H1 (cell line): ENCODE results near the gene RPP25L. TPM values are rescaled to one million over a fixed set of nuclear protein-coding genes. Genes with fewer than 3 reads are reported as not detected.

Experiments used
- CTCF ChIA-PET: fragments of 300-600 bp; sonication (Branson Sonifier 250); formaldehyde crosslinking; loops from one replicate; lab custom pipeline; 2021; ENCODE audit not compliant: partially characterized antibody; lab: Charles Lee
- POLR2A ChIA-PET: fragments of 300-600 bp; sonication (Branson Sonifier 250); formaldehyde crosslinking; loops from one replicate; lab custom pipeline; 2021; ENCODE audit warnings: inconsistent platforms; ENCODE audit not compliant: partially characterized antibody; lab: Charles Lee
- DNase-seq, 2 experiments: peaks; one replicate each; pipeline versions ENCODE4 v3.0.0 to v3.0.0-alpha.2; 2010 to 2022; ENCODE audit warnings: low spot score in 2 of 2, low read depth in 1 of 2, mixed read lengths in 1 of 2
- FAIRE-seq: peaks from 2 replicates; lab custom pipeline; 2011; peaks lifted over from hg19 to GRCh38; lab: Jason Lieb, UNC
- H2AFZ ChIP-seq: 2 replicates; pipeline ENCODE4 v1.8.1; 2012; ENCODE audit warnings: low read length, inconsistent platforms
- H2AK5ac ChIP-seq: 2 replicates; pipeline ENCODE4 v1.6.1; 2013; ENCODE audit warnings: low read depth, low read length
- H2BK120ac ChIP-seq: replicated peaks from 2 replicates; pipeline ENCODE3; 2013; ENCODE audit warnings: low read depth, low read length, inconsistent platforms
- H2BK12ac ChIP-seq: 2 replicates; pipeline ENCODE4 v1.6.1; 2013; ENCODE audit warnings: low read depth, low read length
- H2BK15ac ChIP-seq: 2 replicates; pipeline ENCODE4 v1.6.1; 2013; ENCODE audit warnings: low read length
- H2BK20ac ChIP-seq: 2 replicates; pipeline ENCODE4 v1.6.1; 2013; ENCODE audit warnings: low read length
- H2BK5ac ChIP-seq: 2 replicates; pipeline ENCODE4 v1.6.1; 2013; ENCODE audit warnings: low read depth, low read length
- H3K14ac ChIP-seq: 2 replicates; pipeline ENCODE4 v1.6.1; 2013; ENCODE audit warnings: inconsistent platforms; ENCODE audit not compliant: insufficient read length
- H3K18ac ChIP-seq: 2 replicates; pipeline ENCODE4 v1.6.1; 2013; ENCODE audit warnings: low read length; ENCODE audit errors: extremely low read depth
- H3K23ac ChIP-seq: 2 replicates; pipeline ENCODE4 v1.6.1; 2013; ENCODE audit warnings: inconsistent platforms; ENCODE audit not compliant: insufficient read length
- H3K23me2 ChIP-seq: 2 replicates; pipeline ENCODE4 v1.6.1; 2013; ENCODE audit warnings: low read depth, low read length
- H3K27ac ChIP-seq: 2 replicates; pipeline ENCODE4 v1.6.1; 2011; ENCODE audit warnings: low read depth, low read length, inconsistent platforms
- H3K27me3 ChIP-seq, 4 experiments: replicated peaks in 1 of 4; 1 replicate in 1 of 4; 2 replicates in 3 of 4; pipeline versions ENCODE4 v1.6.1 to v1.8.1; 2011 to 2013; ENCODE audit warnings: low read length in 3 of 4, mild to moderate bottlenecking in 3 of 4, inconsistent platforms in 2 of 4, mixed read lengths in 2 of 4, moderate library complexity in 1 of 4; ENCODE audit not compliant: control insufficient read depth in 3 of 4, insufficient read depth in 3 of 4; ENCODE audit errors: extremely low read depth in 1 of 4
- H3K36me3 ChIP-seq, 4 experiments: 2 replicates each; pipeline versions ENCODE4 v1.6.1 to v1.8.1; 2011 to 2013; ENCODE audit warnings: mild to moderate bottlenecking in 4 of 4, low read length in 3 of 4, moderate library complexity in 2 of 4, control low read depth in 1 of 4, inconsistent platforms in 1 of 4; ENCODE audit not compliant: insufficient read depth in 4 of 4, control insufficient read depth in 2 of 4
- H3K4ac ChIP-seq: replicated peaks from 2 replicates; pipeline ENCODE3; 2013; ENCODE audit warnings: low read length, low read depth, mixed read lengths, inconsistent platforms; ENCODE audit not compliant: insufficient read length
- H3K4me1 ChIP-seq, 4 experiments: replicated peaks in 1 of 4; 1 replicate in 1 of 4; 2 replicates in 3 of 4; pipeline versions ENCODE4 v1.6.1 to v1.8.1; 2011 to 2013; ENCODE audit warnings: low read length in 3 of 4, inconsistent platforms in 2 of 4, mixed read lengths in 1 of 4; ENCODE audit not compliant: insufficient read depth in 4 of 4, control insufficient read depth in 3 of 4
- H3K4me2 ChIP-seq, 2 experiments: 2 replicates each; pipeline versions ENCODE4 v1.6.1 to v1.8.1; 2011 to 2013; ENCODE audit warnings: low read depth in 2 of 2, low read length in 2 of 2, control low read depth in 1 of 2, inconsistent platforms in 1 of 2, mild to moderate bottlenecking in 1 of 2; ENCODE audit not compliant: insufficient read depth in 1 of 2
- H3K4me3 ChIP-seq, 4 experiments: fragments of 200-600, 300-600 bp in 1 of 4; sonication (generic), shearing (Covaris generic), sonication (Bioruptor Twin) in 1 of 4; 2 replicates each; pipeline versions ENCODE4 v1.5.1 to v1.8.1; 2011 to 2016; ENCODE audit warnings: low read length in 4 of 4, low read depth in 3 of 4, control low read depth in 2 of 4, inconsistent platforms in 2 of 4, mild to moderate bottlenecking in 2 of 4, mixed read lengths in 1 of 4, moderate library complexity in 1 of 4; ENCODE audit not compliant: insufficient read depth in 2 of 4; ENCODE audit errors: extremely low read depth in 1 of 4
- H3K56ac ChIP-seq: replicated peaks from 2 replicates; pipeline ENCODE3; 2013; ENCODE audit warnings: low read depth, mild to moderate bottlenecking, mixed read lengths, low read length, inconsistent platforms; ENCODE audit not compliant: insufficient read length
- H3K79me1 ChIP-seq: 2 replicates; pipeline ENCODE4 v1.6.1; 2013; ENCODE audit warnings: low read depth, low read length, control low read depth
- H3K79me2 ChIP-seq, 2 experiments: 2 replicates each; pipeline versions ENCODE4 v1.6.1 to v1.8.1; 2012 to 2013; ENCODE audit warnings: low read length in 2 of 2, mild to moderate bottlenecking in 2 of 2, inconsistent platforms in 1 of 2; ENCODE audit not compliant: insufficient read depth in 2 of 2, control insufficient read depth in 1 of 2
- H3K9ac ChIP-seq, 4 experiments: replicated peaks in 1 of 4; 1 replicate in 1 of 4; 2 replicates in 3 of 4; pipeline versions ENCODE4 v1.6.1 to v1.8.1; 2011 to 2013; ENCODE audit warnings: low read depth in 3 of 4, low read length in 3 of 4, control low read depth in 2 of 4, mild to moderate bottlenecking in 2 of 4, moderate library complexity in 2 of 4, inconsistent platforms in 1 of 4; ENCODE audit errors: extremely low read depth in 1 of 4
- H3K9me3 ChIP-seq, 2 experiments: 2 replicates each; pipeline versions ENCODE4 v1.6.1 to v1.8.1; 2012 to 2013; ENCODE audit warnings: mild to moderate bottlenecking in 2 of 2, moderate library complexity in 2 of 2, control low read depth in 1 of 2, inconsistent platforms in 1 of 2, low read depth in 1 of 2, low read length in 1 of 2, mixed read lengths in 1 of 2; ENCODE audit not compliant: insufficient read depth in 2 of 2
- H4K20me1 ChIP-seq, 2 experiments: replicated peaks in 1 of 2; 2 replicates each; pipeline versions ENCODE3 to v1.8.1; 2011 to 2013; ENCODE audit warnings: inconsistent platforms in 2 of 2, low read length in 2 of 2, mild to moderate bottlenecking in 1 of 2; ENCODE audit not compliant: insufficient read depth in 2 of 2, control insufficient read depth in 1 of 2
- H4K5ac ChIP-seq: 2 replicates; pipeline ENCODE4 v1.6.1; 2013; ENCODE audit warnings: low read length, low read depth, mixed read lengths, inconsistent platforms; ENCODE audit not compliant: insufficient read length
- H4K8ac ChIP-seq: 2 replicates; pipeline ENCODE4 v1.8.0; 2013; ENCODE audit warnings: mild to moderate bottlenecking, moderate library complexity, low read length, inconsistent platforms; ENCODE audit not compliant: insufficient read depth; ENCODE audit errors: extremely low read depth
- H4K91ac ChIP-seq: replicated peaks from 2 replicates; pipeline ENCODE3; 2013; ENCODE audit warnings: low read length, mixed read lengths, inconsistent platforms; ENCODE audit not compliant: insufficient read length
- CEBPB ChIP-seq: IDR thresholded peaks from 2 replicates; pipeline ENCODE4 v1.6.1; 2012; ENCODE audit warnings: low read depth, low read length
- CREB1 ChIP-seq: IDR thresholded peaks from 2 replicates; pipeline ENCODE4 v1.6.1; 2012; ENCODE audit warnings: inconsistent platforms
- EZH2 ChIP-seq: fragments of 200-600 bp; sonication (generic); IDR thresholded peaks from 2 replicates; pipeline ENCODE4 v1.7.1; 2012; ENCODE audit warnings: low read depth, mild to moderate bottlenecking, moderate library complexity, low read length, inconsistent platforms; ENCODE audit not compliant: severe bottlenecking
- JUN ChIP-seq: IDR thresholded peaks from 2 replicates; pipeline ENCODE4 v1.6.1; 2011; ENCODE audit warnings: low read depth, mild to moderate bottlenecking, improper control_type of control experiment, low read length
- PHF8 ChIP-seq: fragments of 200-600 bp; sonication (generic); conservative IDR thresholded peaks from 2 replicates; pipeline ENCODE4 v1.7.1; 2012; ENCODE audit warnings: low read depth, mild to moderate bottlenecking, inconsistent platforms, low read length, moderate library complexity
- RBBP5 ChIP-seq: IDR thresholded peaks from 2 replicates; pipeline ENCODE4 v1.7.1; 2012; ENCODE audit warnings: low read depth, mild to moderate bottlenecking, inconsistent platforms, low read length, moderate library complexity, borderline replicate concordance
- RXRA ChIP-seq: IDR thresholded peaks from 2 replicates; pipeline ENCODE4 v1.6.1; 2011; ENCODE audit warnings: low read depth, mild to moderate bottlenecking, low read length, moderate library complexity; ENCODE audit not compliant: insufficient read depth
- SIRT6 ChIP-seq: IDR thresholded peaks from one replicate; pipeline ENCODE4 v1.7.1; 2012; ENCODE audit warnings: low read length, inconsistent platforms
- TAF1 ChIP-seq: IDR thresholded peaks from 2 replicates; pipeline ENCODE4 v1.6.1; 2011; ENCODE audit warnings: mild to moderate bottlenecking, low read depth, low read length
- TBP ChIP-seq: IDR thresholded peaks from 2 replicates; pipeline ENCODE4 v1.6.1; 2011; ENCODE audit warnings: low read depth, low read length, improper control_type of control experiment
- TCF12 ChIP-seq: IDR thresholded peaks from 2 replicates; pipeline ENCODE4 v1.6.1; 2011; ENCODE audit warnings: low read depth, mild to moderate bottlenecking, low read length
- whole genome bisulfite sequencing, 2 experiments: shearing (Covaris generic) in 1 of 2; methylation state at CpG; one replicate each; pipeline versions ENCODE4 v1.1.6 to v1.1.7; 2013 to 2015; ENCODE audit warnings: low lambda C conversion rate in 2 of 2, mixed read lengths in 2 of 2, inconsistent platforms in 1 of 2, low coverage in 1 of 2, missing lambda C conversion rate in 1 of 2; ENCODE audit not compliant: insufficient replicate concordance in 2 of 2, insufficient coverage in 1 of 2, insufficient read length in 1 of 2; ENCODE audit errors: extremely low coverage in 1 of 2, missing lambda C conversion rate in 1 of 2; 5-methylcytosine and 5-hydroxymethylcytosine counted together
- polyA plus RNA-seq, 7 experiments: library from polyadenylated mRNA; depleted of rRNA in 3 of 7; stranded (reverse) in 5 of 7; unstranded in 2 of 7; fragments of >200 nt in 5 of 7; fragments of 200-250 nt in 2 of 7; gene quantifications; 1 replicate in 5 of 7; 2 replicates in 1 of 7; 4 replicates in 1 of 7; pipeline versions ENCODE4 v1.2.1 to v1.2.3, GENCODE V29; 2011 to 2013; ENCODE audit warnings: missing spikeins in 2 of 7, mixed read lengths in 2 of 7
- total RNA-seq: library from RNA; stranded (reverse); fragmentation: NEBNext Ultra II Directional; extraction: Animal tissue kit (Norgen Biotek cat#: 25700); gene quantifications from 2 replicates; pipeline ENCODE4 v1.2.1, GENCODE V29; 2021

RPP25L gene
- total and polyA plus RNA-seq, 2 of the 8 experiments (the other 6 are each of a cell fraction or from before 2014, with no cell fraction given): 21.6 to 75.0 TPM

- CTCF ChIA-PET: interaction anchor here (0.6 to 18.5 kb wide), 10 partner anchors 9 to 296 kb away, joined by 3 to 401 read pairs (median 4); partner anchors contain the start of genes DCTN3, RPP25L and SIGMAR1
- TF ChIP-seq SIRT6: no peak
- TF ChIP-seq EZH2: peak; percentile 65
- TF ChIP-seq JUN: no peak
- no peak for TF ChIP-seq PHF8
- no peak for TF ChIP-seq CEBPB
- TF ChIP-seq CREB1: no peak
- TF ChIP-seq RBBP5: 0 out of 2 replicates have a peak, but pooled peaks have one; percentile 43
- TF ChIP-seq TAF1: no peak
- no peak for TF ChIP-seq TCF12
- TF ChIP-seq TBP: no peak; the same call in 1 of the 2 replicates
- no peak for TF ChIP-seq RXRA
Measured at GRCh38 chr9:34628656-34629490, 17.0 kb upstream of the RPP25L start, which contains the start of gene ARID3C. ARID3C (minus strand) TSS chr9:34629066; CDS start chr9:34628014, 1,052 bp downstream.

More at GRCh38 chr9:34628656-34629490, 17.0 kb upstream of the RPP25L start, which contains the start of gene ARID3C:
- Histone ChIP-seq H3K4me1 (peaks cover 0 to 18% (median 6%) of the 10 kb centered on the region in 4 experiments; a peak in 6 of 7 replicates), H3K18ac (no peak within 1 kb of the TSS), H2BK120ac (no peak within 1 kb of the TSS), H2BK12ac (0 out of 2 replicates have a peak within 1 kb of the TSS, but pooled peaks have one; percentile 71), H3K36me3 (no peaks in the 10 kb centered on the region; a peak in 1 of 8 replicates), H2BK5ac (no peak within 1 kb of the TSS), H3K23me2 (peaks cover 9% of the 10 kb centered on the region), H3K79me1 (no peaks in the 10 kb centered on the region), H3K56ac (no peak within 1 kb of the TSS), H3K9ac (no peak within 1 kb of the TSS), H2AK5ac (no peak within 1 kb of the TSS), H3K4me3 (peak within 1 kb of the TSS; percentile 9 to 59 (median 40)), H3K27me3 (peaks cover 58 to 75% (median 74%) of the 10 kb centered on the region in 4 experiments), H4K5ac (no peak within 1 kb of the TSS), H3K79me2 (no peaks in the 10 kb centered on the region), H3K27ac (no peak within 1 kb of the TSS), H3K14ac (no peak within 1 kb of the TSS), H2AFZ (0 out of 2 replicates have a peak within 1 kb of the TSS, but pooled peaks have one; percentile 20), H3K9me3 (no peaks in the 10 kb centered on the region), H3K4ac (no peak within 1 kb of the TSS), H4K91ac (no peak within 1 kb of the TSS), H3K23ac (no peak within 1 kb of the TSS), H4K8ac (peak within 1 kb of the TSS; percentile 69; the same call in 1 of the 2 replicates), H2BK15ac (0 out of 2 replicates have a peak within 1 kb of the TSS, but pooled peaks have one; percentile 20), H3K4me2 (peak within 1 kb of the TSS; percentile 62 to 87), H2BK20ac (no peak within 1 kb of the TSS), H4K20me1 (peaks cover 0 to 6% of the 10 kb centered on the region in 2 experiments)
- POLR2A ChIA-PET: interaction anchor here (0.6 to 11.3 kb wide), 7 partner anchors 11 to 51 kb away, joined by 3 to 127 read pairs (median 3); partner anchors contain the start of genes GALT, IL11RA and RPP25L
- DNase-seq (peak in 1 of 2 experiments; percentile 70), FAIRE-seq (no peak)
- WGBS, 2 experiments: 4% methylated on average over 37 of the region's 69 CpGs; no CpG with 5 or more reads in 1 of the 2 experiments
